Stimulated activated CD4-positive, alpha-beta T cell treated with anti-CD3 and anti-CD28 coated beads, Interleukin-1b, Interleukin-23, amount 100 ng/mL, for 24 hours (primary cell): ENCODE data around the gene KAT2B.
"Not testable (repeated sequence)": the region's sequence is repeated elsewhere in the genome, so short reads cannot be mapped to it uniquely, and the experiment has no call there.

Experiments used
- DNase-seq, 4 experiments: peaks; one replicate each; pipeline ENCODE4 v3.0.0-alpha.2; 2020; ENCODE audit warnings: low read depth in 4 of 4, low spot score in 1 of 4

Gene KAT2B

DNA sequence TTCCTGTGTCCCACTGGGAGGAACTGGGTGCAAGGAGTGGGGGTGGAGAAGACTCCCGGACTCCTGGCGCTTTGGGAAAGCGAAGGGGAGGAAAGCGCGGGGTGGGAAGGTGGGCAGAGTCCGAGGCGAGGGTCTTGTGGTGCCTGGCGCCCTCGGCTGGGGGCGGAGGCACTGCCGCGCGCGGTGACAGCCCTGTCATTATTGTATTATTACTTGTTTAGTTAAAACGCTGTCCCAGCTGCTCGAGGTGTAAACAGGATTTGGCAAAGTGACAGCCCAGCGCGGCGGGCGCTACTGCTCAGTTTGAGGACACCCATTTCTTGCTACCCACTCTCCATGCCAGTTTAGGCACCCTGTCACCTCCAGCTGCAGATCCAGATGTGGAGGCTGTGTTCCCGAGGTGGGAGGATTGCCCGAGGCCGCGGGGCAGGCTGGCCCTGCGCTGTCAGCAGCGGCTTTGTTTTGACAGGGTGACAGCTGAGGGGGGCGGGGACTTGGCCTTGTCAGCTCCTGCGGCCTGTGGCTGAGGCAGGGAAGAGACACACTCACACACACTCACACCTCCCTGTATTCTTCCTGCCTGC, 1.0 kb downstream of the KAT2B start:
- peak in 2 of 4 experiments; percentile 71 to 77 for DNase-seq

DNA sequence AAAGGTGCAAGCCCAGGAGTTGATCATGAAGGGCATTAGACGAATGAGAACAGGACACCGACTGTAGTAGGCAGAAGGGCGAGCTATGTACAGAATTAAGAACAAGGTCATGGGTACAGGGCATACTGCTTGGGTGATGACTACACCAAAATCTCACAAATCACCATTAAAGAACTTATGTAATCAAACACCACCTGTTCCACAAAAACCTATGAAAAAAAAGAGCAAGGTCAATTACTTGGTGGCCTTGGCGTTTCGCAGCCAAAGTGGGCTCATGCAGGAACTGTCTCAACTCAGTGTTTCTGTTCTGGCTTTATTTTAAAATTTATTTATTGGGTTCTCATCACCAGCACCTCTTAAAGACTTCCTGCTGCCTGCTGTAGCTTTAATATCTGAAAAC, 2.1 kb downstream of the KAT2B start:
- DNase-seq: no peak

DNA sequence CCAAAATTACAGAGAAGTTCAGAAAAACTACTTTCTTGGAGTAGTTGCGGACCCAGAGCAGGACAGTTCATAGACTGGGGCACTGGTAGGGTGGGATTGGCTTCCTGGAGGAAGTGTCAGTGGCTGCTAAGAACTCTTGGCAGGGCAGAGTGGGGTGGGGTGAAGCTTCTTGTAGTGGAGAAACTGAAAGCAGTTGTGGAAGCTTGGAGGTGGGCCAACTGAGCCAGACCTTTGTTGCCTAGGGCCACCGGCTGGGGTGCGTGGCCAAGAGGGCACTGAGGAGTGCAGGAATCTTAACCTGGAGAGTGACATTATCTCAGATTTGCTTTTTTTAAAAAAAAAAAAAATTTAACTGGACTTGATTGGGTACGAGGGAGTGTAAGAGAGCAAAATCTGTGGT, 3.1 kb downstream of the KAT2B start:
- peak in 1 of 4 experiments; percentile 28 for DNase-seq

DNA sequence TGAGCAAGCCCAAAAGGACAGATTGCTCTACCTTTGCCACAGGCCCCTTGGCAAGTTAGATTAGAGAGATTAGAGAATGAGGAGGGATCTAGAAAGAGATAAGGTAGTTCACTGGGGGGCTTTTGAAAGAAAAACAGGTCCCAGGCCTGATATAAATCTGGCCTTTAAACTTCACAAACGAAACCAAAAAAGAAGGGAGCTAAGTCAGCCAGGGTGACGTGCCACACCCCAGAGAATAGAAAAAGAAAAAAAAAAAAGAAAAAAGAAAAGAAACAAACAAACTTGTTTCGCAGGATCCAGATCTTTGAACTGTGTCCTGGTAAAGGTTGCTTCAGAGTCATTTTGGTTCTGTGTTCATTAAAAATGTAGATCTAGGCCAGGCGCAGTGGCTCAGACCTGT, 3.6 kb downstream of the KAT2B start:
- no peak for DNase-seq

DNA sequence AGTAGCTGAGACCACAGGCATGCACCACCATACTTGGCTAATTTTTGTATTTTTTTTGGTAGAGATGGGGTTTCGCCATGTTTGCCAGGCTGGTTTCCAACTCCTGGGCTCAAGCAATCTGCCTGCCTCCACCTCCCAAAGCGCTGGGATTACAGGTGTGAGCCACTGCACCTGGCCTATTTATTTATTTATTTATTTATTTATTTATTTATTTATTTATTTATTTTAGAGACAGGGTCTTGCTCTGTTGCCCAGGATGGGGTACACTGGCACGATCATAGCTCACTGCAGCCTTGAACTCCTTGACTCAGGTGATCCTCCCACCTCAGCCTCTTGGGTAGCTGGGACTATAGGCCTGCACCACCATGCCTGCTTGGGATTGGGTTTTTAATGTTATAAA, 4.9 kb downstream of the KAT2B start:
- DNase-seq: not testable (repeated sequence)

DNA sequence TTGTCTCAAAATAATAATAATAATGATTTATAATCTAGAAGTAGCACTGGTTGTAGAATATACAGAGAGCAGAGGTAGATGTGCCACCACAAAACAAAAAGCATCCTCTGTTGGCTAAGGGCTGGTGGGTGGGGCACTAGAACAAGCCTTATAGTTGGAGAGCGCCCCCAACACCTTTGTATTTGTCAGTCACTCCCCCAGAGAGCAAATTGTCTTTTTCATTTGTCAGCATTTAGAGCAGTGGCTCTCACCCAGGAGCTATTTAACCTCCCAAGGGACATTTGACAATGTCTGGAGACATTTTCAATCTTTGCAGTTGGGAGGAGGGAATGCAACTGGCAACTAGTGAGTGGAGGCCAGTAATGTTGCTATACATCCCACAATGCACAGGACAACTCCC, 6.3 kb downstream of the KAT2B start:
- DNase-seq: no peak

DNA sequence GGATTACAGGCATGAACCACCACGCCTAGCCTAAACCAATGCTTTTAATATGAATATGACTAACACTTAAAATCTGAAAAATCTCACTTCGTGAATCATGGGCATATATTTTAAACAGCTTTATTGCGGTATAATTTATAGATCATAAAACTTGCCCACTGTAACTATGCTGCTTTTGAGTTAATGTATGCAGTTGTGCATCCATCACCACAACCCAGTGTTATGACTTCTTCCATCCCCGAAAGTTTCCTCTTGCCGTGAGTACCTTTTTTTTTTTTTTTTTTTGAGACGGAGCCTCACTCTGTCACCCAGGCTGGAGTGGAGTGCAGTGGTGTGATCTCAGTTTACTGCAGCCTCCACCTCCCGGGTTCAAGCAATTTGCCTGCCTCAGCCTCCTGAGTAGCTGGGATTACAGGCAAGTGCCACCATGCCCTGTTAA, 7.1 kb downstream of the KAT2B start:
- DNase-seq: no peak

DNA sequence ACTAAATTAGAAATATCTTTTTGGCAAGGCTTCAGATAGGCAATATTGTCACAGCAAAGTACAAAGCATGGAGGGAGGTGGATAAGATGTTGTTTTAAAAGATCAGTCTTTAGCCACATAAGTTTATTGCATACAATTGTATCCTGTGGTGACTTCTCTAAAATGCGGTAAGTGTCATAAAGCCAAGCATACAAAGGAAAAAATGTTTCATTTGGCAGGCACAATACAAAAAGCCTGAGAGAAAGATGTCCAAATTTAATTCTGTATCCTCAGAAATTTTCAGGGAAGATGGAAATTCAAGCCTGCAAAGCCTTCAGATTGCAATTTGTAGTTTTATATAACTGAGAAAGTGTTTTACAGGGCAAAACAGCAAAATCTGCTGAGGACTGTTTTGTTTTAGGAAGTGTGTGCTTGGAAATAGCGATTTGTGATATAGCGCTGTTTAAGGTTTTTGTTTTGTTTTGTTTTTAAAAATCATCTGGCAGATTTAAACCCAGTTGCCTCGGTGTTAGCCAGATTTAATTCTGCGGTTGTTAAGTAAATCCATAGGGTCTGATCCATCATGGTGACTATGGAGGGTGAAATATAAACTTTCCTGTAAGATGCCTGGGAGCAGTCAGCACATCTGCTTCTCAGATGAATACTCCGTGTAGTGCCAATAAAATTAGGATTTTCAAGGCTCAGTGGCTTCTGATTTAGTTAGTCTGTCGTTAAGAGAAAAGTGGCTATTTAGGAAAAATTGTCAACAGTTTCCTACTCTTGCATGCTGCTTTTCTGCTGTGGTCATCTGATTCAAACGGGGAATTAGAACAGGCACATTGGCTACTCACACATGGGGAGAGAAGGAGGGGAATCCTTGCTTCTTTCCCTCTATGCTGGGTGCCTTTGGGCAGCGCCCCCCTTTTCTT, 8.0 kb downstream of the KAT2B start:
- no peak for DNase-seq

DNA sequence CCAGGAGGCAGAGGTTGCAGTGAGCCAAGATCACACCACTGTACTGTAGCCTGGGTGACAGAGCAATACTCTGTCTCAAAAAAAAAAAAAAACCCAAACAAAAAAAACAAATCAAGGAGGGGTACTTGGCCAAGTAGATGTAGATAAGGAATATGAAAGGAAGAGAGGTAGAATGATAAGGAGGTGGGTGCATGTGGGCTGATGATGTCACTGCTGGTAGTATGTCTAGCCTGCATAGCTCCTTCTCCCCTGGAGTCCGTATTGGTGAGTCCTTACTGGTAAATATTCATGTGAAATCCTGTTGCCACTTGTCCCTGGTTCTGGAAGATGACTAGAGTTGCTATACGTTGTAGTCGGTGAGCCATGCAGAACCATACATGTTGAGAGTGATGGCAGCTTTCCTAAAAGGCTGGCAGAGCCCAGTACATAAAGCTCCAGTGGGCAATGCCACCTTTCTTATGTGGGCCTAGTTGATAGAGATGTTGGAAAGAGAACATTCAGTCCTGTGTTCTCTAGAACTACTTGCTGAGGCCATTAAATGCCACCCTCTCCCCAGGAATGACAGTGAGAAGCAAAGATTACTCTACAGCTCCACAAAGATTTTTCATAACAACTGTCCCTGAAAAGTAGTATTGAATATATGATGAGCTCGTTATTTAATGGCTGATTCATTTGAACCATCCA, 11.0 kb downstream of the KAT2B start:
- DNase-seq: no peak

DNA sequence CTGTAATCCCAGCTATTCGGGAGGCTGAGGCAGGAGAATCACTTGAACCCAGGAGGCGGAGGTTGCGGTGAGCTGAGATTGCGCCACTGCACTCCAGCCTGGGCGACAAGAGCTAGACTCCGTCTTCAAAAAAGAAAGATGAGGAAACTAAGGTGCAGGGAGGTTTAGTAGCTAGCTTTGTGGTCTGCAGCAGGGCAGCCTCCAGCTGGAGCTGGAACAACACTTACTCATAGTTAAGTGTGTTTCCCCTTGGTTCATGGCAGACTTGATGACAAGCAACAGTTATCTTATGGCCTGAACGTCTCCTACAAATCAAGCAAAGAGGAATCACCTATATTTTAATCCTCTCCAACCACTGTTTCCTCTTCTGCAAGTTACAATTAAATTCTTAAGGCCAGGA, 12.6 kb downstream of the KAT2B start:
- DNase-seq: no peak

DNA sequence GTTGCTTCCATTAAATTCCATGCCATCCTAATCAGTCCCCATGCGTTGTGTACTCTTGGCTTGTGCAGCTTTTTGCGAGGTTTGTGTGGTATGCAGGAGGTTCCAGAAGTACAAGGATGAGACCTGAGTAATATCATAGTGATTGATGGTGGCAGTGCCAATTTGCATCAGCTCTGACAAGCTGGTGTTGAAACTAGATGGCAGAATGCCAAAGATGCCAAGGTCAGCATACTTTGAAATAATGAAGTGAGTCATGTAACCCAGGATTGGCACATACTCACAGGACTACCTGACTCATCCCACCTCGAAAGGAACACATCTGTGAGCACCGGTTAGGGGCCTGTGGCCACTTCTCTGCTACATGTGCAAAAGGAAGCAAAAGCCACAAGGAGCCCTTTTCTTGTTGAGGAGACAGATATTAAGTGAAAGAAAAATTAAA, 14.3 kb downstream of the KAT2B start:
- DNase-seq: peak in 2 of 4 experiments; percentile 42 to 45

DNA sequence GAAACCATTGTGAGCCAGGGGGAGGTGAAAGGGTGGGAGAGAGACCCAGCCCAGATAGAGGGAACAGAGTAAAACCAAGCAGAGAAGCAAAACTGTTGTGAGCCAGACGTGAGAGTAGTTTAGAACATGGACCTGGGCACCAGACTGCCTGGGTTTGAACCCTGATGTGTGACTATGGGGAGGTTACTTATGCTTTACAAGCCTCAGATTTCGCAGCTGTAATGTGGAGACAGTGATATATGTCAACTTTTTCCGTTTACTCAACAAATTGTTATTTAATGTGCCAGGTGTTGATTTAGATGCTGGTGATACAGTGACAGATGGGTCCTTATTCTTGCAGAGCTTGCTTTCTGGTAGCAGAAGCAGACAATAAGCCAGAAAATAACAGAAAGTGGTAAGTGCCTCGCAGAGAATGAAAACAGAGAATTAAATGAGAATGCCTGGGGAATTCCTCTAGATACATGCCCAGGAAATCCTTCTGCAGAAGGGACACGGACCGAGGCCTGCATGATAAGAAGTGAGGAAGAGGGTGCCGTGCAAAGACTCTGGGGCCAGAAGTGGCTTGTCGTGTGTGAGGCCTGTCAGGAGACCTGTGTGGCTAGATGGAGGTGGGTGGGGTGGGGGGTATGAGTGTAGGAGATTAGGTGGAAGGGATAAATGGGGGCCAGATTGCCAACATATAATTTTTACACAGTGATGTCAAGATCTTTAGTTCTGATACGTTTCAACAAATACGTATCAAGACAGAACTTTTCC, 15.0 kb downstream of the KAT2B start:
- no peak for DNase-seq

DNA sequence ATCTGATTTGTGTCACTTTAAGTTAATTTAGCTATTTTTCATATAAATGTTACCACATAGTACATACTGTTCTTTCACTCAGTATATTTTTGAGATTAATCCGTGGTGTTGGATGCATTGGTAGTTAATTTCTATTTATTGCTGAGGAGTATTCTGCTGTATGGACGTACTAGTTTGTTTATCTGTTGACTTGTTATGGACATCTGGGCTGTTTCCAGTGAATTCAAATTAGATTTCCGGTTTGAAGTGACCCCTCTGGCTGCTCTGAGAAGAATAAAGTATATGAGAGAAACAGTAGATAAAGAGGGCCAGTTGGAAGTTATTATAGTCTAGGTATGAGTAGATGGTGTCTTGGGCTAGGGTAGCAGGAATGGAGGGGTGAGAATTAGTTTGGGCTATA, 15.6 kb downstream of the KAT2B start:
- DNase-seq: no peak

DNA sequence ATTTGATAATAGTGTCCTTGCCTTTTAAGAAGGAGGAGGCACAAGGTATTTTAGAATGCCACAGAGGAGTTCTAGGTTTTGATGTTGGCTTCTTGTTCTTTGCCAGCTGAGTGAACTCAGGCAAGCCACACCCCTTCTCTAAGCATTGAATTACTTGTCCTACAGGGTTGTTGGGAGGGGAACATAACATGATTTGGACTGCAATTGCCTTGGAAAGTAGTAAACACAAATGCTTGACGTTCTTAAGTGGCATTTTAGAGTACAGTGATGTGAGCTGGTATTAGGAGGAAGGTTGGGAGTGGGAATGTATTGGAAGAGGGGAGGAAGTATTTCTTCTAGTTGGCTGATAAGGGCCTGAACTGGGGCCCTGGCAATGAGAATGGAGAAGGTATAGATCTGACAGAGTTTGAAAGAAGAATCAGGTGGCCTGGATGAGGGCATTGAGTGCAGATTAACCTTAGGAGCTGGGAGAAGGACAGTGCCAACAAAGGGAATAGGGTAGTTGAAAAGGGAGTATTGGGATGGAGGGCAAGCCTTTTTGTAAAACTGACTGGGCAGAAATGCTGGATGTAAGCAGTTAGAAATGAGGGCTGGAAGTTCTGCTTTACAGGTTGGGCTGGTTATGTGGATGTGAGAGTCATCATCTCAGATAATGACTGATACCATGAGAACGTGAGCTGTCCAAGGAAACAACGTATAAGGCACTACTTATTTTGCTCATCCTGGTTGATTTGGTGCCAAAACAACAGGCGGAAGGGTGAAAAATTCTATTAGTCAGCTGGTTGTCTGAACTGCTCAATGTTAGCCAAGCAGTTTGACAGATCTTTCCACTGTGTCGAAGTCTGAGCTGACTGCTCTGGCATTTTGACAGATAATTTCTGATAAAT, 16.7 kb downstream of the KAT2B start:
- DNase-seq: peak in 1 of 4 experiments; percentile 18

DNA sequence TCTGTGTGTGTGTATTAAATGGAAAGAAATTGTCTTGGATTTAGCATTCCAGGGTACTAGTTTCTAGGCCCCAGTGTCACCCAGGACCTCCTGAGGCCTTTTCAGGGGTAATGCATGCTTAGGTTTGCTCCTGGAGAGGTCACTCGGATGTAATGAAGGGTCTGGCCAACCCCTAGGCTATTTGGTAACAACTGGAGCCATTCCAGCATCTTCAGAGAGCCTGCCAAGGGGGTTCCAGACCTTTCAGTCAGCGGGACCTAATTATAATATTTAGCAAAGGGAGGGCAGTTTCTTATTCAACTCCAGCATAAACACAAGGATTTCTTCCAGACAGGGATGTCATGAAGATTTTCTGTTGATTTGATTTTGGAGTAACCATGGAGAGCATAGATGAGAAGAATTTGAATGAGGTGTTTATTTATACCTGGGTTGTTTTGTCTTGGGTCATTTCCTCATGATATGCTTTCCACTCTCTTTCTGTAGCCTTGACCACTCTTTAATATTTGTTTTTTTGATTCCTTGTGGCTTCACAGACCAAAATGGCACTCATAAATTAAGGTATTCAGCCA, 17.4 kb downstream of the KAT2B start:
- no peak for DNase-seq

DNA sequence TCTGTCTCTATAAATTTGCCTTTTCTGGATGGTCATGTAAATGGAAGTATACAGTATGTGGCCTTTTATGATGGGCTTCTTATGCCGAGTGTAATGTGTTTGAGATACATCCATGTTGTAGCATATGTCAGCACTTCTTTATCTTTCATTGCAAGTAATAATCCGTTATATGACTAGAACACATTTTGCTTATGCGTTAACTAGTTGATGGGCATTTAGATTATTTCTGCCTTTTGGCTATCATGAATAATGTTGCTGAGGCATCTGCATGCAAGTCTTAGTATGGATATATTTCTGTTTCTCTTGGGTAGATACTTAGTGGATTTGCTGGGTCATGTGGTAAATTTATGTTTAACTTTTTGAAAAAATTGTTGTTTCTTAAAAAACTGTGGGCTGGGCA, 19.7 kb downstream of the KAT2B start:
- DNase-seq: no peak

DNA sequence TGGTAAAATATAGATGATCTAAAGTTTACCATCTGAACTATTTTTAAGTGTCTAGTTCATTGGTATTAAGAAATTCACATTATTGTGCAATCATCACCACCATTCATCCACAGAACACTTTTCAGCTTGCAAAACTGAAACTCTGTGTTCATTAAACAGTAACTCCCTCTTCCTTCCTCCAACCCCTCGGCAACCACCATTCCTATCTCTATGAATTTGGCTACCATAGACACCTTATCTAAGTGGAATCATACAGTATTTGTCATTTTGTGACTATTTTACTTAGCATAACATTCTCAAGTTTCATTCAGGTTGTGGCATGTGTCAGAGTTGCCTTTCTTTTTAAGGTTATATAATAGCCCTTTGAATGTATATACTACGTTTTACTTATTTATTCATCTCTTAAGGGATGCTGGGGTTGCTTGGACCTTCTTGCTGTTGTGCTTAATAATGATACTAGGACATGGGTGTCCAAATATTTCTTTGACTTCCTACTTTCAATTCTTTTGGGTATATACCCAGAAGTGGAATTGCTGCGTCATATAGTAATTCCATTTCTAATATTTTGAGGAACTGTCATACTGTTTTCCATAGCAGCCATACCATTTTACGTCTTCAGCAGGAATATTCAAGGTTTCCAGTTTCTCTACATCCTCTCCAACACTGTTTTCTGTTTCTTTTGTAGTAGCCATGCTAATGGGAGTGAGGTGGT, 20.9 kb downstream of the KAT2B start:
- DNase-seq: no peak

DNA sequence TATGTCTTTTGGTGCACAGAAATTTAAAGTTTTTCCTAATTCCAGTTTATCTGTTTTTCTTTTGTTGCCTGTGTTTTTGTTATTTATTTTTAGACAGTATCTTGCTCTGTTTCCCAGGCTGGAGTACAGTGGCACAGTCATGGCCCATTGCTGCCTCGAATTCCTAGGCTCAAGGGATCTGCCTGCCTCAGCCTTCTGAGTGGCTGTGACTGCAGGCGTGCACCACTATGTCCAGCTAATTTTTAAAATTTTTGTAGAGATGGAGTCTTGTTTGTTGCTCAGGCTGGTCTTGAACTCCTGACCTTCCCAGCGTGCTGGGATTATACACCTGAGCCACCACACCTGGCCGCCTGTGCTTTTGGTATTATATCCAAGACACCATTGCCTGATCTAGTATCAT, 22.8 kb downstream of the KAT2B start:
- DNase-seq: no peak

DNA sequence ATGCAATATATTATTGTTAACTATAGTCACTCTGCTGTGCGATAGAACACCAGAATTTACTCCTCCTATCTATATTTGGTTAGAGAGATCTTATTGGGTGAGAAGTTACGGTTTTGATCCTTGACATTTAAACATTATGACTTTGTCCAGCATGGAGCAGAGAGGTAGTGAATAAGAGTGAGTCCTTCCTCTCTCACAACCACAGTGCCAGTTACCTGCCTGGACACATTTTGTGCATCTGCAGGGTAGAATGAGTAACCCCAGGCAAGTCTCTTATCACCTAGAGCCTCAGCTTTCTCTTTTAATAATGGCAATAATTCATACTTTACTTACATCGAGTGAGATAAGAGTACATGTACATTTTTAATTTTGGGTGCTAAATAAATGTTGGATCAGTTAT, 24.1 kb downstream of the KAT2B start:
- DNase-seq: no peak
